ENCODE results near the gene NR2E1. TPM values are rescaled to one million over a fixed set of nuclear protein-coding genes. Genes with fewer than 3 reads are reported as not detected.

Gene NR2E1
- total RNA-seq, 6 donors from 2014 or later, result not detected

GRCh38 chr6:108194503-108194902, 28.7 kb downstream of the NR2E1 start:
- no peak overlapping the region for H3K4me3 ChIP-seq
- no peaks in the 10 kb centered on the region for H3K27me3 ChIP-seq
- no peaks in the 10 kb centered on the region for H3K36me3 ChIP-seq
- H3K4me1 ChIP-seq, result no peaks in the 10 kb centered on the region
- ATAC-seq (ENCODE audit: low FRiP score in 2 of 2), result no peak
- TF ChIP-seq POLR2A (IDR thresholded peaks at IDR 0.05) (no peak), CTCF (IDR thresholded peaks at IDR 0.05) (no peak), POLR2AphosphoS5 (IDR thresholded peaks at IDR 0.05) (no peak), EP300 (IDR thresholded peaks at IDR 0.05) (no peak)
- no peak overlapping the region for H3K27ac ChIP-seq
- 85 to 88% methylated on average over 8 of the region's 8 CpGs for WGBS, 2 donors
- DNase-seq, result no peak
- no peaks in the 10 kb centered on the region for H3K9me3 ChIP-seq

DNA sequence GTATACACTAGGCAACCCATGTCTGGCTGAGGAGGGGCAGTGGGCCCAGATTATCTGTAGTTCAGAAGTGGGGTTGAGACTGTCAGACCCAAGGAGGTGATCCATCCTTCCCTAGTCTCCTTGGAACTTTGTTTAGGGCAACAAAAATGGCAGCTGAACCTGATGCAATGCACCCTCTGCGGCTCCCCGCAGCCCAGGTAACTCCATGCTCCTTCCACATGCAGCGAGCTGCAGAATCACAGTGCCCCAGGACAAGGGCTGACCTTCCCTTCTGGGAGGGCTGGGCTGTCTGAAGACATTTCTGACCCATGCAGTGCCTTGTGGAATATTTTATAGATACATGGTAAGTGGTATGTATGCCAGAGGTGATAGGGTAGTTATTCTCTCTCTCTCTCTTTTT, 29.4 kb downstream of the NR2E1 start:
- no peak for TF ChIP-seq POLR2A (IDR thresholded peaks at IDR 0.05)
- TF ChIP-seq EP300 (IDR thresholded peaks at IDR 0.05), result no peak
- no peak for TF ChIP-seq CTCF (IDR thresholded peaks at IDR 0.05)
- TF ChIP-seq POLR2AphosphoS5 (IDR thresholded peaks at IDR 0.05), result no peak
- H3K27me3 ChIP-seq, result no peaks in the 10 kb centered on the region
- ATAC-seq (ENCODE audit: low FRiP score in 2 of 2) (no peak), DNase-seq (no peak)
- H3K9me3 ChIP-seq, result no peaks in the 10 kb centered on the region
- no peaks in the 10 kb centered on the region for H3K36me3 ChIP-seq
- no peak overlapping the region for H3K27ac ChIP-seq
- H3K4me3 ChIP-seq, result no peak overlapping the region
- WGBS, 2 donors, result 80 to 93% methylated on average over 3 of the region's 3 CpGs
- H3K4me1 ChIP-seq, result no peaks in the 10 kb centered on the region

DNA sequence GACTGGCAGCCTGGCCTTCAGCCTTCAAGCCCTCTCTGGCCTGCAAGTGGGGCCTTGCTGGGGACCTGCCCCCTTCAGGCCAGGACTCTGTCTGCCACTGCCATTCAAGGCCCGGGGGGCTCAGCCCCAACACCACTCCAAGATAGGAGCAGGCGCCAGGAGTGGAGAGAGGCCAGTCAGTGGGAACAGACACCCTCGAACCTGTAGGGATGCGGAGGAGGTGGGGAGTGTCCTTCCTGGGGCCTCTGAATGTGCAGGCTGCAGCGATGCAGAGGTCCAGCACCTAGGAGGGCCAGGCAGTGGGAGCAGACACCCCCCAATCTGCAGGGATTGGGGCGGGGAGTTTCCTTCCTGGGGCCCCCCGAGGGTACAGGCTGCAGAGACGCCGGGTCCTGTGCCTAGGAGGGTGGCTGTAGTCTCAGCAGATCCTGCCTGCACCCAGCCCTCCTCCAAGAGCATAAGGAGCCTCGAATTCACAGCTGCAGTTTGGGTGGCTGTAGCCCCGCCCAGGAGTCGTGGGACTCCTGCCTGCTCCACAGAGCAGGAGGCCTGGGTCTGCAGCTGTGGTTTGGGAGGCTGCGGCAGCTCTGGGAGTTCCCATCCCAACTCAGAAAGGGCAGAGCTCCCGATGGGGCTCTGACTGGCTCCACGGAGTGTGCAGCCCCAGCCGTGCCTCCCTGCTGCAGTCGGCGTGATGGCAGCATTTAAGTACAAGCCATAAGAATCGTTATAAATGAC, 33.1 kb downstream of the NR2E1 start:
- peak in 1 of 2 donors; percentile 53 for DNase-seq
- Histone ChIP-seq H3K9me3 (no peaks in the 10 kb centered on the region), H3K27ac (no peak overlapping the region), H3K4me3 (no peak overlapping the region), H3K36me3 (no peaks in the 10 kb centered on the region), H3K27me3 (no peaks in the 10 kb centered on the region), H3K4me1 (no peaks in the 10 kb centered on the region)
- TF ChIP-seq EP300 (IDR thresholded peaks at IDR 0.05), result no peak
- TF ChIP-seq CTCF (IDR thresholded peaks at IDR 0.05), result no peak
- TF ChIP-seq POLR2A (IDR thresholded peaks at IDR 0.05), result no peak
- TF ChIP-seq POLR2AphosphoS5 (IDR thresholded peaks at IDR 0.05), result no peak
- WGBS, 2 donors, result 83 to 88% methylated on average over 9 to 15 of the region's 19 CpGs
- ATAC-seq (ENCODE audit: low FRiP score in 2 of 2), result no peak

DNA sequence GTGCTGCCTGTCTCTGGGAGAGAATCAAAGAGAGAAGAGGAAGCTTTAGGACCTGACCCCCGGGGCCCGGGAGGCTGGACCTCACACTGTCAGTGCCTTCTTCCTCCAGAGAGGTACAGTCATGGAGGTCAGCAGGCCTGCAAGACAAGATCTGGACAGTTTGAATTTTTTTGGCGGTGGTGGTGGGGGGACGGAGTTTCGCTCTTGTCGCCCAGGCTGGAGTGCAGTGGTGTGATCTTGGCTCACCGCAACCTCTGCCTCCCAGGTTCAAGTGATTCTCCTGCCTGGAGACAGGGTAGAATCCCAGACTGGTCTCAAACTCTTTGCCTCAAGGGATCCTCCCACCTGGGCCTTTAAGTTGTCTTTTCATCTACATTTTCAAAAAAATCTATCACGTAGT, 34.4 kb downstream of the NR2E1 start:
- DNase-seq, result no peak
- no peak overlapping the region for H3K27ac ChIP-seq
- H3K4me1 ChIP-seq, result no peaks in the 10 kb centered on the region
- WGBS, 2 donors, result 91 to 96% methylated on average over 8 of the region's 8 CpGs
- no peak for ATAC-seq (ENCODE audit: low FRiP score in 2 of 2)
- H3K9me3 ChIP-seq, result no peaks in the 10 kb centered on the region
- no peaks in the 10 kb centered on the region for H3K27me3 ChIP-seq
- H3K36me3 ChIP-seq, result peaks cover 0 to 3% (median 0%) of the 10 kb centered on the region in 4 donors
- TF ChIP-seq EP300 (IDR thresholded peaks at IDR 0.05), result no peak
- no peak for TF ChIP-seq CTCF (IDR thresholded peaks at IDR 0.05)
- TF ChIP-seq POLR2AphosphoS5 (IDR thresholded peaks at IDR 0.05), result no peak
- no peak for TF ChIP-seq POLR2A (IDR thresholded peaks at IDR 0.05)
- H3K4me3 ChIP-seq, result no peak overlapping the region

DNA sequence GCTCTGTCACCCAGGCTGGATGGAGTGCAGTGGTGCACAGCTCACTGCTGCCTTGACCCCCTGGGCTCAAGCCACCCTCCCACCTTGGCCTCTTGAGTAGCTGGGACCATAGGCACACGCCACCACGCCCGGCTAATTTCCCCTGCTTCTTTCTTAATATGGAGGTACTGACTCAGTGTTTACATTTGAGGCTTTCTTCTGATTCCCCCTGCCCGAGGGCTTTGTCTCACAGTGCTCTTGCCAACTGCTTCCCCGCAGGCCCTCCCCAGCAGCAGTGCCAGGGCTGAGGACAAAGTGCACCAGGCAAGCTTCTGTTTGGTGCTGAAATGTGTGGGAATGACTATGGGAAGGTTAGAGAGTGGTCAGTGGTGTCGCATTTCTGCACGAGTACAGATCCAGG, 34.8 kb downstream of the NR2E1 start:
- Histone ChIP-seq H3K9me3 (no peaks in the 10 kb centered on the region), H3K27me3 (no peaks in the 10 kb centered on the region), H3K4me3 (no peak overlapping the region), H3K27ac (no peak overlapping the region), H3K36me3 (peaks cover 0 to 3% (median 0%) of the 10 kb centered on the region in 4 donors), H3K4me1 (no peaks in the 10 kb centered on the region)
- no peak for DNase-seq
- 75 to 84% methylated on average over 7 of the region's 7 CpGs for WGBS, 2 donors
- no peak for ATAC-seq (ENCODE audit: low FRiP score in 2 of 2)
- no peak for TF ChIP-seq POLR2A (IDR thresholded peaks at IDR 0.05)
- no peak for TF ChIP-seq EP300 (IDR thresholded peaks at IDR 0.05)
- TF ChIP-seq CTCF (IDR thresholded peaks at IDR 0.05), result no peak
- no peak for TF ChIP-seq POLR2AphosphoS5 (IDR thresholded peaks at IDR 0.05)

Data from upper lobe of left lung (tissue), 6 donors.